ENCODE measurements around the gene MYD88.

GRCh38 chr3:38097446-38098375 is 40.8 kb upstream of the MYD88 start:
- no peak for TF ChIP-seq RAD21 (CRISPR knock-in tag; conservative IDR thresholded peaks at IDR 0.05 in 1 of 2, IDR thresholded peaks at IDR 0.05 in 1 of 2)
- TF ChIP-seq POLR2A (conservative IDR thresholded peaks at IDR 0.05): no peak
- no peak for TF ChIP-seq ZNF75A (CRISPR knock-in tag; IDR thresholded peaks at IDR 0.05)
- no peak for TF ChIP-seq EZH2 (IDR thresholded peaks at IDR 0.05; ENCODE audit: borderline replicate concordance, low read depth, low read length)
- no peak for TF ChIP-seq POLR2AphosphoS5 (IDR thresholded peaks at IDR 0.05; ENCODE audit: control insufficient read depth, insufficient read depth, low read depth, low read length)
- no peak for TF ChIP-seq PHF21A (IDR thresholded peaks at IDR 0.05; ENCODE audit: borderline replicate concordance, low read depth)
- TF ChIP-seq HDAC6 (IDR thresholded peaks at IDR 0.05; ENCODE audit: low read depth, low read length): no peak
- TF ChIP-seq MEIS2 (IDR thresholded peaks at IDR 0.05; ENCODE audit: partially characterized antibody): no peak
- TF ChIP-seq ZFX (CRISPR knock-in tag; IDR thresholded peaks at IDR 0.05): no peak
- TF ChIP-seq TAF1 (IDR thresholded peaks at IDR 0.05; ENCODE audit: control insufficient read depth, extremely low read depth, insufficient read depth, low read length, severe bottlenecking): no peak
